ENCODE measurements around the gene EOGT. TPM values are rescaled to one million over a fixed set of nuclear protein-coding genes. Genes with fewer than 3 reads are reported as not detected.

The EOGT gene
- total and polyA plus RNA-seq, 10 of the 15 experiments (the other 5 are each of a cell fraction or from before 2014, with no cell fraction given) = 3.5 to 16.5 (median 8.3) TPM

- SMC1A ChIA-PET (ENCODE audit: uncharacterized antibody, unreplicated experiment) = no interaction called here
- in situ Hi-C loops (cut with MboI) = no loop called here
- Histone ChIP-seq H3K27ac (ENCODE audit: control insufficient read depth, insufficient read depth) (no peak overlapping the region), H3K27me3 (replicated peaks in 1 of 2; ENCODE audit: control insufficient read depth in 2 of 2, insufficient read depth in 2 of 2, low read length in 1 of 2) (peaks cover 2 to 9% of the 10 kb centered on the region in 2 experiments; a peak in 3 of 4 replicates), H3K9ac (ENCODE audit: control insufficient read depth, insufficient read depth, low read length) (no peak overlapping the region), H3K9me3 (replicated peaks; ENCODE audit: control insufficient read depth, insufficient read depth, low read length) (no peaks in the 10 kb centered on the region), H3K79me2 (ENCODE audit: control insufficient read depth, insufficient read depth, low read length) (no peaks in the 10 kb centered on the region), H3K4me3 (no peak overlapping the region), H3K4me2 (ENCODE audit: control insufficient read depth, insufficient read depth) (no peak overlapping the region), H3K36me3 (ENCODE audit: control insufficient read depth in 2 of 2, insufficient read depth in 2 of 2, low read length in 1 of 2) (no peaks in the 10 kb centered on the region), H2AFZ (ENCODE audit: control insufficient read depth, low read depth, low read length) (no peak overlapping the region), H4K20me1 (ENCODE audit: control insufficient read depth, insufficient read depth) (no peaks in the 10 kb centered on the region), H3K4me1 (ENCODE audit: control insufficient read depth, insufficient read depth, low read length) (no peaks in the 10 kb centered on the region)
- BruUV-seq (replicated peaks) = no TSS peak
- TF ChIP-seq NFXL1 (IDR thresholded peaks at IDR 0.05; ENCODE audit: borderline replicate concordance) = no peak
- no peak for TF ChIP-seq PML (IDR thresholded peaks at IDR 0.05; ENCODE audit: low read length)
- no peak for TF ChIP-seq CBFB (IDR thresholded peaks at IDR 0.05; ENCODE audit: low read depth)
- no peak for TF ChIP-seq POLR2AphosphoS2 (IDR thresholded peaks at IDR 0.05; ENCODE audit: low read depth, low read length)
- TF ChIP-seq MEF2A (IDR thresholded peaks at IDR 0.05; ENCODE audit: insufficient read depth, low read depth, low read length) = no peak
- no peak for TF ChIP-seq POLR2AphosphoS5 (IDR thresholded peaks at IDR 0.05; ENCODE audit: low read length)
- TF ChIP-seq NR2F1 (conservative IDR thresholded peaks at IDR 0.05) = no peak
- no peak for TF ChIP-seq NFIC (IDR thresholded peaks at IDR 0.05; ENCODE audit: low read depth, low read length)
- TF ChIP-seq SUZ12 (IDR thresholded peaks at IDR 0.05; ENCODE audit: unreplicated experiment) = no peak
- TF ChIP-seq SMC3 (IDR thresholded peaks at IDR 0.05; ENCODE audit: borderline replicate concordance, low read length) = no peak
- no peak for TF ChIP-seq CEBPB (IDR thresholded peaks at IDR 0.05; ENCODE audit: borderline replicate concordance in 1 of 2, low read depth in 2 of 2, low read length in 2 of 2)
- no peak for TF ChIP-seq TARDBP (IDR thresholded peaks at IDR 0.05; ENCODE audit: borderline replicate concordance)
- TF ChIP-seq POU2F2 (IDR thresholded peaks at IDR 0.05; ENCODE audit: borderline replicate concordance, low read depth, low read length) = no peak
- TF ChIP-seq SRF (IDR thresholded peaks at IDR 0.05; ENCODE audit: low read depth in 2 of 2, low read length in 2 of 2) = no peak
- TF ChIP-seq EED (IDR thresholded peaks at IDR 0.05; ENCODE audit: low read depth) = no peak
- no peak for TF ChIP-seq SREBF1 (IDR thresholded peaks at IDR 0.05; ENCODE audit: low read length)
- CTCF ChIA-PET = no interaction called here
- WGBS (ENCODE audit: insufficient coverage, insufficient replicate concordance, low lambda C conversion rate, missing lambda C conversion rate) = 55% methylated on average over 6 of the region's 6 CpGs
- FAIRE-seq (no peak), ATAC-seq (no peak), DNase-seq (ENCODE audit: low read depth, low spot score) (no peak)
- intact Hi-C loops (cut with micrococcal nuclease; ENCODE audit: unreplicated experiment) = no loop called here
- POLR2A ChIA-PET = no interaction called here
- RAD21 ChIA-PET (ENCODE audit: unreplicated experiment) = no interaction called here
Measured at GRCh38 chr3:68936856-68937255, 76.6 kb downstream of the EOGT start.

Measured in GM12878 (cell line).